ENCODE results near the gene IFI35.

The IFI35 gene

GRCh38 chr17:43014649-43015542, 8.3 kb downstream of the IFI35 start:
- peaks cover 27% of the 10 kb centered on the region for H3K36me3 ChIP-seq (ENCODE audit: control insufficient read depth, insufficient read depth, low read length)
- no peak for DNase-seq (ENCODE audit: low read depth, low spot score)
- H3K27me3 ChIP-seq (ENCODE audit: control insufficient read depth, insufficient read depth, low read length): no peaks in the 10 kb centered on the region
- WGBS (ENCODE audit: insufficient coverage, insufficient read length): no CpG with 5 or more reads among the region's 8 CpGs
- no peaks in the 10 kb centered on the region for H3K9me3 ChIP-seq (ENCODE audit: control insufficient read depth, insufficient read depth, low read length)
- peaks cover 7% of the 10 kb centered on the region; the same call in 1 of the 2 replicates for H3K4me1 ChIP-seq (ENCODE audit: control insufficient read depth, insufficient read depth, low read length)
- no peak overlapping the region for H3K4me3 ChIP-seq (ENCODE audit: low read length)
- H3K27ac ChIP-seq (ENCODE audit: low read length): no peak overlapping the region

DNA sequence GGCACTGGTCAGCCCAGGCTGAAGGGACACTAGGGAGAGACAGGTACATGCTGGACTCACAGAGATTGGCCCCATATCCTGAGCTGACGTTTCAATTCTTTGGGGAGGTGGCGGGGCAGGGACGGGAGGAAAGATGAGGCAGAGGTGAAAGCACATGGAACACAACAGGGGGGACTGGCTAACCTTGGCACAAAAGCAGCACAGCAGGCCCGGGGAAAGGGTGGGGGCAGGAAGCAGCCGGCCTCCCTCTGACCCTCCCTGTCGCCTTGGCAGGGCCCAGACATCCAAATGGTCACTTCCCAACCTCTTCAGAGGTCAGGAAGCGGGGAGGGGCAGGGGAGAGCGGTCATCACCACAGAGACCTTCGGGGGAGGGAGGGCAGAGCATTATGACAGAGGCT, 9.0 kb downstream of the IFI35 start:
- Histone ChIP-seq H3K9me3 (ENCODE audit: control insufficient read depth, insufficient read depth, low read length) (no peaks in the 10 kb centered on the region), H3K27me3 (ENCODE audit: control insufficient read depth, insufficient read depth, low read length) (no peaks in the 10 kb centered on the region), H3K36me3 (ENCODE audit: control insufficient read depth, insufficient read depth, low read length) (peaks cover 27% of the 10 kb centered on the region), H3K27ac (ENCODE audit: low read length) (no peak overlapping the region), H3K4me1 (ENCODE audit: control insufficient read depth, insufficient read depth, low read length) (peaks cover 7% of the 10 kb centered on the region; the same call in 1 of the 2 replicates), H3K4me3 (ENCODE audit: low read length) (no peak overlapping the region)
- DNase-seq (ENCODE audit: low read depth, low spot score): no peak
- WGBS (ENCODE audit: insufficient coverage, insufficient read length): no CpG with 5 or more reads among the region's 9 CpGs

DNA sequence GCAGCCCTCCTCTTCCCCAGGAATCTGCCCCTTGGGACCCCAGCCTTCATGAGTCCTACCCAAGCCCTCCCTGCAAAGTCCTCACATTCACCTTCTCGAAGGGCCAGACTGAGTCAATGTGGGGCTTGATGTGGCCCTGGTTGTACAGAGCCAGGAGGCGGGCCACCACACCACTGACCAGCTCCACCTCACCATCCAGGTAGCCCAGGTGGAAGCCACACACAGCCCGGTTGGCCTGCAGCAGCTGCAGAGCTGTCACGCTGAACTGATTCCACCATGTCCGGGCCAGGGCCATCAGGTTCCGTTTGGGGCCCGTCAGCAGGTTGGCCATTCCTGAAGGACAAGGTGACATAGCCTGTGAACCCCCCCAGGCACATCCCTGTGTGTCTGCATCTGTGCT, 9.6 kb downstream of the IFI35 start:
- no peak for DNase-seq (ENCODE audit: low read depth, low spot score)
- peaks cover 27% of the 10 kb centered on the region for H3K36me3 ChIP-seq (ENCODE audit: control insufficient read depth, insufficient read depth, low read length)
- no peak overlapping the region for H3K4me3 ChIP-seq (ENCODE audit: low read length)
- no peak overlapping the region for H3K27ac ChIP-seq (ENCODE audit: low read length)
- no CpG with 5 or more reads among the region's 7 CpGs for WGBS (ENCODE audit: insufficient coverage, insufficient read length)
- H3K4me1 ChIP-seq (ENCODE audit: control insufficient read depth, insufficient read depth, low read length): peaks cover 7% of the 10 kb centered on the region; the same call in 1 of the 2 replicates
- H3K27me3 ChIP-seq (ENCODE audit: control insufficient read depth, insufficient read depth, low read length): no peaks in the 10 kb centered on the region
- H3K9me3 ChIP-seq (ENCODE audit: control insufficient read depth, insufficient read depth, low read length): no peaks in the 10 kb centered on the region

DNA sequence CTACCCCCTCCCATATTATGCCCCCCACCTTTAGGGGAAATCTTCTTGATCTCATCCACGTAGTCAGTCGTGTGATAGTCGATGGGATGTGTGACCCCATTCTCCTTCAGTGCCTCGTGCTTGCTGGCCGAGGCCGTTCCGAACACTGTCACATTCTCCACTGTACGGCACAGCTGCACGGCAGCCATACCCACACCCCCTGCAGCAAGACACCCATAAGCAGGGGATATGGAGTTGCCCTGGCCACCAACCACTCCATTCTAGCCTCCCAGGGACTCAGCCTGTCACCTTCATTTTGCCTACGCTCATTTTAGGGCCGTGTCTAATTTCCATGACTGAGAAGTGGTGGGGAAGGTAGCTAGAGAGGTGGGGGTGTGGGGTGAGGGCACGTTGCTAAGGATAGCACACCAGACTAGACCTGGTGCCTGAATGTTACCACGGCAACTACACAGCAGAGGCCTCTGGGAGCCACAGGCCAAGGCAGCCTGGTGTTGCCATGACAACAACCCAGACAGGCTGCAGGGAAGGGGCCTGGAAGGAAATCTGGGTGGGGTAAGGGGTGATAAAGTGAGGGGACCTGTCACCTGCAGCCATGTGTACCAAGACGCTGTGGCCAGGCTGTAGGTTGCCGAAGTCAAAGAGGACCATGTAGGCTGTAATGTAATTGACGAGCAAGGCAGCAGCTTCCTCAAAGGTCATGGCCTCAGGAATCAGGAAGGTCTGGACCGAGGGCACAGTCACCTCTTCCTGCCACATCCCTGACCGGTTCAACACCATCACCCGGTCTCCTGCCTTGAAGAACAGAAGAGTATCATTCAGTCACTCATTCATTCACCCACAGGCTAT, 11.6 kb downstream of the IFI35 start:
- Histone ChIP-seq H3K4me3 (ENCODE audit: low read length) (no peak overlapping the region), H3K27ac (ENCODE audit: low read length) (no peak overlapping the region), H3K9me3 (ENCODE audit: control insufficient read depth, insufficient read depth, low read length) (no peaks in the 10 kb centered on the region), H3K36me3 (ENCODE audit: control insufficient read depth, insufficient read depth, low read length) (peaks cover 27% of the 10 kb centered on the region), H3K27me3 (ENCODE audit: control insufficient read depth, insufficient read depth, low read length) (no peaks in the 10 kb centered on the region), H3K4me1 (ENCODE audit: control insufficient read depth, insufficient read depth, low read length) (peaks cover 6% of the 10 kb centered on the region; the same call in 1 of the 2 replicates)
- no CpG with 5 or more reads among the region's 19 CpGs for WGBS (ENCODE audit: insufficient coverage, insufficient read length)
- DNase-seq (ENCODE audit: low read depth, low spot score): no peak

DNA sequence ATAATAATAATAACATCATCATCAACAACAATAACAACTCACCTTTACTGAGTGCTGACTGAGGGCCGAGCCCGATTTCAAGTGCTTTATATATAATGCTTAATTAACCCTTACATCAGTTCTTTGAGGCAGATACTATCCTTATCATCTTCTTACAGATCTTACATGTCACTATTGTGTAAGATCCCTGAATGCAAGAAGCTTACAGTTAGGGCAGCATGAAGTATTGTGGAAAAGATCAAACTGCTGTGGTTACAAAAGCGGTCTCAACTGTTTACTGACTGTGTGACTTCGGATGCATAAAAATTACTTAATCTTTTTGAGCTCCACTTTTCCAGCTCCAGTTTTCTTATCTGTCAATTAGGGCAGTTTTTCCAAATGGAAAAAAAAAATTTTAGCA, 12.3 kb downstream of the IFI35 start:
- DNase-seq (ENCODE audit: low read depth, low spot score): no peak
- Histone ChIP-seq H3K27ac (ENCODE audit: low read length) (no peak overlapping the region), H3K9me3 (ENCODE audit: control insufficient read depth, insufficient read depth, low read length) (no peaks in the 10 kb centered on the region), H3K36me3 (ENCODE audit: control insufficient read depth, insufficient read depth, low read length) (peaks cover 27% of the 10 kb centered on the region), H3K4me1 (ENCODE audit: control insufficient read depth, insufficient read depth, low read length) (peaks cover 6% of the 10 kb centered on the region; the same call in 1 of the 2 replicates), H3K27me3 (ENCODE audit: control insufficient read depth, insufficient read depth, low read length) (no peaks in the 10 kb centered on the region), H3K4me3 (ENCODE audit: low read length) (no peak overlapping the region)
- no CpG with 5 or more reads among the region's 4 CpGs for WGBS (ENCODE audit: insufficient coverage, insufficient read length)

DNA sequence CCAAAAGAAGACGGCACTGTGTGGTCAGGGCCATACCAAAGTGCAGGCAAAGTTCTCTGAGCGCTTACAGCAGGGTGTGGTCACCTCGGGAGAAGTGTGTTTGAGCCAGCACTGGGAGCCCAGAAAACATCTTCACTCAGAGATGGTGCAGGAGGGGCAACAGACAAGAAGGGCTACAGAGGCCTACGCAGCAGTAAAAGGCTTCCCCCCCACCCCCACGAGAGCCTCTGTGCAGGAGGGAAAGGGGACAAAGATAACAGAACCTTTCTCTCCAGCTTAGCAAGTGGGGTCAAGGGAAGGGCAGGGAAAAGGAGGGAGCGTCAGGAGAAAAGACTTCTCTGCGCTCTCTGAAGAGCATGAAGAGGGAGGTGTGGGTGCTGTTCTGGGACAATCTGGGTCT, 12.8 kb downstream of the IFI35 start:
- H3K36me3 ChIP-seq (ENCODE audit: control insufficient read depth, insufficient read depth, low read length): peaks cover 27% of the 10 kb centered on the region
- no peak for DNase-seq (ENCODE audit: low read depth, low spot score)
- WGBS (ENCODE audit: insufficient coverage, insufficient read length): no CpG with 5 or more reads among the region's 7 CpGs
- peaks cover 4% of the 10 kb centered on the region; the same call in 1 of the 2 replicates for H3K4me1 ChIP-seq (ENCODE audit: control insufficient read depth, insufficient read depth, low read length)
- H3K27ac ChIP-seq (ENCODE audit: low read length): no peak overlapping the region
- H3K9me3 ChIP-seq (ENCODE audit: control insufficient read depth, insufficient read depth, low read length): no peaks in the 10 kb centered on the region
- H3K27me3 ChIP-seq (ENCODE audit: control insufficient read depth, insufficient read depth, low read length): no peaks in the 10 kb centered on the region
- H3K4me3 ChIP-seq (ENCODE audit: low read length): no peak overlapping the region

- no peaks in the 10 kb centered on the region for H3K9me3 ChIP-seq (ENCODE audit: control insufficient read depth, insufficient read depth, low read length)
- peaks cover 25% of the 10 kb centered on the region for H3K36me3 ChIP-seq (ENCODE audit: control insufficient read depth, insufficient read depth, low read length)
- H3K27ac ChIP-seq (ENCODE audit: low read length): no peak overlapping the region
- no CpG with 5 or more reads among the region's 6 CpGs for WGBS (ENCODE audit: insufficient coverage, insufficient read length)
- no peak for DNase-seq (ENCODE audit: low read depth, low spot score)
- H3K4me3 ChIP-seq (ENCODE audit: low read length): no peak overlapping the region
- H3K4me1 ChIP-seq (ENCODE audit: control insufficient read depth, insufficient read depth, low read length): peaks cover 4% of the 10 kb centered on the region; the same call in 1 of the 2 replicates
- H3K27me3 ChIP-seq (ENCODE audit: control insufficient read depth, insufficient read depth, low read length): no peaks in the 10 kb centered on the region
These were observed 13.5 kb downstream of the IFI35 start for GRCh38 chr17:43020030-43020621.

GRCh38 chr17:43020789-43021740, 14.5 kb downstream of the IFI35 start:
- H3K36me3 ChIP-seq (ENCODE audit: control insufficient read depth, insufficient read depth, low read length): peaks cover 15% of the 10 kb centered on the region
- no peak for DNase-seq (ENCODE audit: low read depth, low spot score)
- H3K4me3 ChIP-seq (ENCODE audit: low read length): peak overlapping the region; percentile 60
- no peaks in the 10 kb centered on the region for H3K27me3 ChIP-seq (ENCODE audit: control insufficient read depth, insufficient read depth, low read length)
- H3K27ac ChIP-seq (ENCODE audit: low read length): no peak overlapping the region
- H3K4me1 ChIP-seq (ENCODE audit: control insufficient read depth, insufficient read depth, low read length): peaks cover 2% of the 10 kb centered on the region; the same call in 1 of the 2 replicates
- no CpG with 5 or more reads among the region's 40 CpGs for WGBS (ENCODE audit: insufficient coverage, insufficient read length)
- H3K9me3 ChIP-seq (ENCODE audit: control insufficient read depth, insufficient read depth, low read length): no peaks in the 10 kb centered on the region

DNA sequence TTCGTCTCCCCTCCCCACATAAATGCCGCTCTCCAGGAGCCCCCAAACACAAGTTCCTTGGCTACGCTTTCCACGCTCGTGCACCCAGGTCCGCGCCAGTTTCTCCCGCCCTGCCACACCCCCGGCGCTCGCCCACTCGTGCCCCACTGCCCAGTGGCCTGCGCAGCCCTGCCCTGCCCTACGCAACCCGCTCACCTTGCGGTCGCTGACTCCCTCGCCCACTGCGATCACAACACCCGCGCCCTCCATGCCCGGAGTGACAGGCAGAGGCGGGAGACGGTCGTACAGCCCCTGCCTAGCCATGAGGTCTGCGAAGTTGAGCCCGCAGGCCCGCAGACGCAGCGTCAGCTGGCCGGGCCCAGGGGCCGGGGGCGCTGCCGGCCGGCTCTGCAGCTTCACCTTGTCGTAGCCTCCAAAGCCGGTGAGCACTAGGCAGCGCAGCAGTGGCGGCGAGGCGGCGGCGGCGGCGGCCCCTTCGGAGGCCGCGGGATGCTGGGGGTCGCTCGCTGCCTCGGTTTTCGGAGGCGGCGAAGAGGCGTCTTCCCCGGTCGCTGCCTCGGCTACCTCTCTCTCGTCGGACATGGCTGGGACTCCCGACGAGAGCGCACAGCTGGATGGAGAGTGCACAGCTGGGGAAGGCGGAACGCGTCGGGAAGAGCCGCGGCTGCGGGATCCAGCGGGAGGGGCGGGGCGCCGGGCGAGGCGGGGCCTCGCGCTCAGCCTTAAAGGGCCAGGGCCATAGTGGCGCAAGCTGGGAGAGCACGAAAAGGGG, 15.3 kb downstream of the IFI35 start, which contains the start of gene VAT1:
Gene VAT1, minus strand, starts transcription at position 645 of the 772 bp plus-strand sequence. Its CDS starts 63 bp downstream, at position 582.
- peak within 1 kb of the TSS; percentile 60 for H3K4me3 ChIP-seq (ENCODE audit: low read length)
- peaks cover 11% of the 10 kb centered on the region for H3K36me3 ChIP-seq (ENCODE audit: control insufficient read depth, insufficient read depth, low read length)
- H3K27ac ChIP-seq (ENCODE audit: low read length): no peak within 1 kb of the TSS
- WGBS (ENCODE audit: insufficient coverage, insufficient read length): no CpG with 5 or more reads among the region's 80 CpGs
- H3K27me3 ChIP-seq (ENCODE audit: control insufficient read depth, insufficient read depth, low read length): no peaks in the 10 kb centered on the region
- no peaks in the 10 kb centered on the region for H3K9me3 ChIP-seq (ENCODE audit: control insufficient read depth, insufficient read depth, low read length)
- peaks cover 3% of the 10 kb centered on the region for H3K4me1 ChIP-seq (ENCODE audit: control insufficient read depth, insufficient read depth, low read length)
- no peak for DNase-seq (ENCODE audit: low read depth, low spot score)

Data from iPS DF 6.9 (cell line).